Hepatocyte (in vitro differentiated cells): Measurements from ENCODE around the gene BIN1. TPM values are rescaled to one million over a fixed set of nuclear protein-coding genes. Genes with fewer than 3 reads are reported as not detected.

ENCODE experiments used
- DNase-seq: peaks from one replicate; pipeline ENCODE4 v3.0.0-alpha.2; 2016; ENCODE audit warnings: low spot score
- H2AFZ ChIP-seq: fragments of 200-600 bp; sonication (generic); 2 replicates; pipeline ENCODE4 v1.6.0; 2016; ENCODE audit warnings: antibody characterized with exemption, mild to moderate bottlenecking
- H3K27ac ChIP-seq: fragments of 200-600 bp; sonication (generic); 2 replicates; pipeline ENCODE4 v1.5.1; 2016; ENCODE audit warnings: mild to moderate bottlenecking
- H3K27me3 ChIP-seq: fragments of 200-600 bp; sonication (generic); 2 replicates; pipeline ENCODE4 v1.6.1; 2016
- H3K36me3 ChIP-seq: fragments of 200-600 bp; sonication (generic); replicated peaks from 2 replicates; pipeline ENCODE4 v1.5.1; 2016; ENCODE audit warnings: low read depth; ENCODE audit not compliant: insufficient read depth
- H3K4me1 ChIP-seq: fragments of 200-600 bp; sonication (generic); 2 replicates; pipeline ENCODE4 v1.5.1; 2016; ENCODE audit warnings: mild to moderate bottlenecking, moderate library complexity; ENCODE audit not compliant: insufficient read depth
- H3K4me2 ChIP-seq: fragments of 200-600 bp; sonication (generic); 2 replicates; pipeline ENCODE4 v1.6.0; 2016
- H3K4me3 ChIP-seq: fragments of 200-600 bp; sonication (generic); 2 replicates; pipeline ENCODE4 v1.5.1; 2016; ENCODE audit warnings: mild to moderate bottlenecking
- H3K79me2 ChIP-seq: fragments of 200-600 bp; sonication (generic); 2 replicates; pipeline ENCODE4 v1.6.0; 2017; ENCODE audit warnings: mild to moderate bottlenecking
- H3K9me2 ChIP-seq: fragments of 200-600 bp; sonication (generic); replicated peaks from 2 replicates; pipeline ENCODE4 v1.6.0; 2017; ENCODE audit warnings: mild to moderate bottlenecking; ENCODE audit not compliant: insufficient read depth
- H3K9me3 ChIP-seq: fragments of 200-600 bp; sonication (generic); 2 replicates; pipeline ENCODE4 v1.5.1; 2016; ENCODE audit warnings: low read depth, mild to moderate bottlenecking
- H4K20me1 ChIP-seq: fragments of 200-600 bp; sonication (generic); 2 replicates; pipeline ENCODE4 v1.6.0; 2016; ENCODE audit warnings: mild to moderate bottlenecking; ENCODE audit not compliant: insufficient read depth, poor library complexity, severe bottlenecking
- CTCF ChIP-seq: fragments of 200-600 bp; sonication (generic); IDR thresholded peaks from 2 replicates; pipeline ENCODE4 v1.5.1; 2016; ENCODE audit warnings: antibody characterized with exemption, mild to moderate bottlenecking; ENCODE audit not compliant: poor library complexity
- EZH2 ChIP-seq: fragments of 200-600 bp; sonication (generic); IDR thresholded peaks from 2 replicates; pipeline ENCODE4 v1.6.1; 2016; ENCODE audit warnings: antibody characterized with exemption, mild to moderate bottlenecking, borderline replicate concordance
- EZH2phosphoT487 ChIP-seq: fragments of 200-600 bp; sonication (generic); IDR thresholded peaks from one replicate; pipeline ENCODE4 v1.6.1; 2018; ENCODE audit warnings: antibody characterized with exemption, mild to moderate bottlenecking, low read depth, moderate library complexity; ENCODE audit not compliant: unreplicated experiment, severe bottlenecking
- WGBS: methylation state at CpG from one replicate; pipeline ENCODE4 v1.1.6; 2016; ENCODE audit warnings: low lambda C conversion rate; ENCODE audit errors: missing lambda C conversion rate; 5-methylcytosine and 5-hydroxymethylcytosine counted together
- polyA plus RNA-seq: library from polyadenylated mRNA; unstranded; fragments of >200 nt; fragmentation: Nextera tagmentation; extraction: Ambion mirVana; gene quantifications from 2 replicates; pipeline ENCODE4 v1.2.1, GENCODE V29; 2016
- total RNA-seq: library from RNA; depleted of rRNA; stranded (reverse); fragments of >200 nt; gene quantifications from 2 replicates; pipeline ENCODE4 v1.2.3, GENCODE V29; 2014

BIN1 gene
- total and polyA plus RNA-seq, 2 experiments from 2014 or later = 109 to 113 TPM

GRCh38 chr2:127072396-127072795 is 34.6 kb downstream of the BIN1 start:
- Histone ChIP-seq H4K20me1 (no peaks in the 10 kb centered on the region), H3K4me1 (peaks cover 18% of the 10 kb centered on the region), H3K9me3 (no peaks in the 10 kb centered on the region), H2AFZ (no peak overlapping the region), H3K79me2 (peaks cover 39% of the 10 kb centered on the region), H3K36me3 (no peaks in the 10 kb centered on the region), H3K4me3 (no peak overlapping the region), H3K27me3 (no peaks in the 10 kb centered on the region), H3K4me2 (no peak overlapping the region), H3K9me2 (no peaks in the 10 kb centered on the region), H3K27ac (peak overlapping the region; percentile 27)
- 83% methylated on average over 9 of the region's 9 CpGs for WGBS
- TF ChIP-seq EZH2 (no peak), EZH2phosphoT487 (no peak), CTCF (no peak)
- DNase-seq = no peak

DNA sequence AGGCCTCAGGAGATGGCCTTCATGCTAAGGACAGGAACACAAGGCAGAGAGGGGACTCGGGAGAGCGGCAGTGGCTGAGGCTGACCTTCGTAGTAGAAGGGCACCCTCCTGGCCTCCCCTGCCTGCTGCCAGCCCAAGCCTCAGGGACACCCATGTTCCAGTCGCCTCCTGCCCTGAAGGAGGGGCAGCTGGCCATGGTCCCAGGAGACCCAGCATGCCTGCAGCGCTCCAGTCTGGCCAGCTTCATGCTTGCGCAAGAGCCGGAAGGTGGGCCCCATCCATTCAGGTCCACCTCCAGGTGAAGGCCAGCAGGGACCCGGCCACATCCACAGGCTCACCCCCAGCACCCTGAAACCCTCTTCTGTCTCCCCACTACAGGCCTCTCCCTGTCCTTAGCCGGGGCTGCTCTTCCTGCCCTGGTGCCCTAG is 35.0 kb downstream of the BIN1 start:
- no peaks in the 10 kb centered on the region for H3K36me3 ChIP-seq
- no peak overlapping the region for H3K4me3 ChIP-seq
- H3K79me2 ChIP-seq = peaks cover 34% of the 10 kb centered on the region
- 88% methylated on average over 7 of the region's 9 CpGs for WGBS
- peaks cover 19% of the 10 kb centered on the region for H3K4me1 ChIP-seq
- DNase-seq = no peak
- TF ChIP-seq EZH2 (no peak), EZH2phosphoT487 (no peak), CTCF (no peak)
- H3K4me2 ChIP-seq = no peak overlapping the region
- H3K9me3 ChIP-seq = no peaks in the 10 kb centered on the region
- H4K20me1 ChIP-seq = no peaks in the 10 kb centered on the region
- H3K27me3 ChIP-seq = no peaks in the 10 kb centered on the region
- no peak overlapping the region for H2AFZ ChIP-seq
- no peaks in the 10 kb centered on the region for H3K9me2 ChIP-seq
- no peak overlapping the region for H3K27ac ChIP-seq

DNA sequence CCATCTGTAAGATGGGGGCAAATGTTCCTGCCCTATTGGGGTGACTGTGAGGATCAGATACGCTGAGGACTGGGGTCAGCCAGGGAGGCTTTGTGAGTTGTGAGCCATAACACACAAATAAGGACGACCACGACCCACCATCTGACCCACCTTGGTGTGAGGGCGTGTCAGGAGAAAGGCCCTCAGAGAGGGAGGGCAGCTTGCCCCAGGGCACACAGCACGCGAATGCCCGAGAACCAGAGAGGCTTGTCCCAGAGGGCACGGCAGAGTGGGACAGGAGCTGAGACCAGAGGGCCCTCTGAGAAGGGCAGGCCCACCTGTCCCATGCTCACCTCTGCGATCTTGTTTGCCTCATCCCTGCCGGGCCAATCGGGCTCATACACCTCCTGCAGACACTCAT is 36.7 kb downstream of the BIN1 start:
- Histone ChIP-seq H3K79me2 (peaks cover 29% of the 10 kb centered on the region), H2AFZ (no peak overlapping the region), H3K36me3 (no peaks in the 10 kb centered on the region), H3K4me3 (no peak overlapping the region), H3K27ac (no peak overlapping the region), H3K4me2 (no peak overlapping the region), H3K27me3 (no peaks in the 10 kb centered on the region), H3K9me3 (no peaks in the 10 kb centered on the region), H3K9me2 (no peaks in the 10 kb centered on the region), H3K4me1 (peaks cover 24% of the 10 kb centered on the region), H4K20me1 (no peaks in the 10 kb centered on the region)
- DNase-seq = no peak
- 93% methylated on average over 11 of the region's 11 CpGs for WGBS
- TF ChIP-seq EZH2 = no peak
- no peak for TF ChIP-seq CTCF
- no peak for TF ChIP-seq EZH2phosphoT487

DNA sequence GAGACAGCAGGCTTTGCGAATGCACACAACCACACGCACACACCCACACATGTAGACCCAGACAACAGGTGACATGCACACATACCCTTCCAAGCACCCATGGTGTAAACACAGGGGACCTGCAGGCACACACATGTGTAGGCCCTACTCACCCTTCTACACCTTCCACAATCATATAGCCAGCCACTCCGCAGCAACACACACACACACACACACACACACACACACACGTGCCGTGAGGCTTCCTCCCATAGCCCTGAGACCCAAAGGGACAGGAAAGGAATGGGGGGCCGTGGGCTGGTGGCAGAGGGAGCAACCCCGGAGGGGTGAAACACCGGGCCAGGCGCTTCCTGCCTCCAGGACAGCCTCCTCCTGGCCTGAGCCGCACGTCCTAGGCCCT is 37.4 kb downstream of the BIN1 start:
- no peak overlapping the region for H3K4me2 ChIP-seq
- no peaks in the 10 kb centered on the region for H3K27me3 ChIP-seq
- no peak for DNase-seq
- H3K9me3 ChIP-seq = no peaks in the 10 kb centered on the region
- no peak overlapping the region for H2AFZ ChIP-seq
- WGBS = over 99% methylated on average over 10 of the region's 11 CpGs
- H3K9me2 ChIP-seq = no peaks in the 10 kb centered on the region
- H3K27ac ChIP-seq = no peak overlapping the region
- peaks cover 29% of the 10 kb centered on the region for H3K4me1 ChIP-seq
- H3K79me2 ChIP-seq = peaks cover 24% of the 10 kb centered on the region
- no peaks in the 10 kb centered on the region for H3K36me3 ChIP-seq
- H3K4me3 ChIP-seq = no peak overlapping the region
- no peak for TF ChIP-seq EZH2
- TF ChIP-seq CTCF = no peak
- TF ChIP-seq EZH2phosphoT487 = no peak
- H4K20me1 ChIP-seq = no peaks in the 10 kb centered on the region
